Activated CD4-positive, alpha-beta T cell treated with anti-CD3 and anti-CD28 coated beads, Interleukin-2, amount 50 U/mL, for 16 hours (primary cell): Measurements from ENCODE around the gene PNMA1.

ENCODE experiments used
- DNase-seq: peaks from one replicate; pipeline ENCODE4 v3.0.0-alpha.2; 2020

The PNMA1 gene

DNA sequence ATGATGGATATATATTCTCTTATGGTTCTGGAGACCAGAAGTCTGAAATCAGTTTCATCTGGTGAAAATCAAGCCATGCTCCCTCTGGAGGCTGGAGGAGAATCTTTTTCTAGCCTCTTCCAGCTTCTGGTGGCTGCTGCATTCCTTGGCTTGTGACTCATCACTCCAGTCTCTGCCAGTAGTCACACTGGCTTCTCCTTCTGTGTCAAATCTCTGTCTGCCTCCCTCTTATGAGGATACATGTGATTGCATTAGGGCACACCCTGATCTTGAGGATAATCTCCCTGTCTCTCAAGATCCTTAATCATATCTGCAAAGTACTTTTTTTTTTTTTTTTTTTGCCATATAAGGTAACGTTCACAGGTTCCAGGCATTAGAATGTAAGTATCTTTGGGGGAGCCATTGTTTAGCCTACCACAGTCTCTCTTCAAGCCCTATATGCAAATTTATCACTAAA lies 51.7 kb downstream of the PNMA1 start:
- no peak for DNase-seq

- no peak for DNase-seq
These were observed 52.3 kb downstream of the PNMA1 start for GRCh38 chr14:73661872-73662271.
